ENCODE results near the gene ELANE. TPM values are rescaled to one million over a fixed set of nuclear protein-coding genes. Genes with fewer than 3 reads are reported as not detected.
A peak's percentile ranks its signal among the peaks of the same experiment; 100 is the strongest.

The ELANE gene
- total and polyA plus RNA-seq, 9 of the 15 experiments (the other 6 are each of a cell fraction or from before 2014, with no cell fraction given): not detected

- no peaks in the 10 kb centered on the region; the same call in 1 of the 2 replicates for H4K20me1 ChIP-seq (replicated peaks; ENCODE audit: control insufficient read depth, insufficient read depth, low read length)
- no TSS peak for BruUV-seq (replicated peaks)
- WGBS (ENCODE audit: insufficient coverage, low coverage, missing lambda C conversion rate): 99% methylated on average over 23 of the region's 34 CpGs
- H3K4me3 ChIP-seq: no peak overlapping the region
- no peak overlapping the region for H3K4me2 ChIP-seq (ENCODE audit: insufficient read depth, low read length)
- 0 out of 2 replicates have a peak, but pooled peaks have one; percentile 7 for TF ChIP-seq POLR2G (IDR thresholded peaks at IDR 0.05; ENCODE audit: low read depth, low read length)
- no peak for TF ChIP-seq HIVEP1 (CRISPR knock-in tag; IDR thresholded peaks at IDR 0.05)
- no peak for TF ChIP-seq TRIM24 (IDR thresholded peaks at IDR 0.05)
- TF ChIP-seq CEBPG (CRISPR knock-in tag; IDR thresholded peaks at IDR 0.05): no peak
- no peak for TF ChIP-seq CEBPG (tag; conservative IDR thresholded peaks at IDR 0.05 in 1 of 2, IDR thresholded peaks at IDR 0.05 in 1 of 2)
- TF ChIP-seq NR2C1 (IDR thresholded peaks at IDR 0.05): no peak
- TF ChIP-seq NR2C1 (tag; IDR thresholded peaks at IDR 0.05): no peak
- TF ChIP-seq RBFOX2 (IDR thresholded peaks at IDR 0.05; ENCODE audit: low read depth, low read length): 0 out of 2 replicates have a peak, but pooled peaks have one; percentile 37
- TF ChIP-seq ZNF175 (CRISPR knock-in tag; IDR thresholded peaks at IDR 0.05; ENCODE audit: low read depth): no peak
- no peak for TF ChIP-seq ZNF584 (CRISPR knock-in tag; IDR thresholded peaks at IDR 0.05; ENCODE audit: low read depth)
- TF ChIP-seq ZBTB33 (CRISPR knock-in tag; IDR thresholded peaks at IDR 0.05): peak; percentile 52
- H3K79me2 ChIP-seq (ENCODE audit: control insufficient read depth, insufficient read depth, low read length): no peaks in the 10 kb centered on the region
- peaks cover 68% of the 10 kb centered on the region for H3K36me3 ChIP-seq (ENCODE audit: control insufficient read depth, insufficient read depth, low read length)
- intact Hi-C loops (cut with micrococcal nuclease): no loop called here
- H3K9me1 ChIP-seq (ENCODE audit: control insufficient read depth, insufficient read depth, low read length): no peaks in the 10 kb centered on the region
- H3K9me3 ChIP-seq (replicated peaks; ENCODE audit: control insufficient read depth, insufficient read depth, low read depth, low read length): no peaks in the 10 kb centered on the region
- no peak for DNase-seq (ENCODE audit: extremely low read depth in 1 of 4, low spot score in 3 of 4)
- H2AFZ ChIP-seq (ENCODE audit: low read depth, low read length): no peak overlapping the region
- H3K4me1 ChIP-seq (replicated peaks in 1 of 2; ENCODE audit: control insufficient read depth in 2 of 2, insufficient read depth in 2 of 2, low read length in 2 of 2): peaks cover 0 to 50% of the 10 kb centered on the region in 2 experiments; a peak in 2 of 5 replicates
- POLR2A ChIA-PET: interaction anchor here (0.9 to 3.1 kb wide), 4 partner anchors 11 to 85 kb away, joined by 3 to 11 read pairs (median 8); partner anchors contain the start of genes MED16, PTBP1 and RNU6-9
- FAIRE-seq: no peak
- in situ Hi-C loops (cut with MboI): no loop called here
- peak overlapping the region in 1 of 2 experiments; percentile 9; a peak in 1 of 4 replicates for H3K9ac ChIP-seq (ENCODE audit: insufficient read depth in 1 of 2, low read depth in 2 of 2, low read length in 2 of 2)
- CTCF ChIA-PET (ENCODE audit: low intra/inter-chr PET ratio): no interaction called here
- H3K27me3 ChIP-seq (ENCODE audit: control insufficient read depth in 2 of 2, insufficient read depth in 2 of 2, low read length in 2 of 2): no peaks in the 10 kb centered on the region
- H3K27ac ChIP-seq (ENCODE audit: extremely low read depth, low read depth, low read length): no peak overlapping the region
- no peak for ATAC-seq
Observed at GRCh38 chr19:881385-882071, 29.4 kb downstream of the ELANE start.
